Prostate gland (tissue), 2 donors: ENCODE measurements around the gene LRRC8B. TPM values are rescaled to one million over a fixed set of nuclear protein-coding genes. Genes with fewer than 3 reads are reported as not detected.

Experiments
- DNase-seq: peaks from one replicate; pipeline ENCODE4 v3.0.0-alpha.2; 2019; ENCODE audit warnings: low spot score
- H3K27ac ChIP-seq, 2 donors: fragments of 200-600 bp; sonication (generic); 2 replicates each; pipeline ENCODE4 v1.5.1; 2017 to 2019
- H3K27me3 ChIP-seq: fragments of 200-600 bp; sonication (generic); replicated peaks from 2 replicates; pipeline ENCODE4 v1.5.1; 2019; ENCODE audit not compliant: insufficient read depth
- H3K36me3 ChIP-seq, 2 donors: fragments of 200-600 bp; sonication (generic); 1 replicate in 1 of 2; 2 replicates in 1 of 2; pipeline versions ENCODE4 v1.5.1 to v1.8.1; 2017 to 2019
- H3K4me1 ChIP-seq: fragments of 200-600 bp; sonication (generic); replicated peaks from 2 replicates; pipeline ENCODE4 v1.5.1; 2019
- H3K4me3 ChIP-seq, 2 donors: fragments of 200-600 bp; sonication (generic); 2 replicates each; pipeline ENCODE4 v1.5.1; 2017 to 2019
- H3K9me3 ChIP-seq: fragments of 200-600 bp; sonication (generic); 2 replicates; pipeline ENCODE4 v1.5.1; 2017
- CTCF ChIP-seq, 4 experiments: fragments of 200-600 bp in 2 of 4; fragments of 450-650 bp in 2 of 4; sonication (generic) in 2 of 4; IDR thresholded peaks; 1 replicate in 3 of 4; 2 replicates in 1 of 4; pipeline ENCODE4 v1.5.1; 2016 to 2019; ENCODE audit warnings: antibody characterized with exemption in 4 of 4, mild to moderate bottlenecking in 2 of 4, moderate library complexity in 2 of 4
- POLR2A ChIP-seq: fragments of 450-650 bp; IDR thresholded peaks from one replicate; pipeline ENCODE4 v1.6.1; 2016; ENCODE audit warnings: antibody characterized with exemption, mild to moderate bottlenecking
- POLR2AphosphoS5 ChIP-seq: sonication (generic); formaldehyde crosslinking; IDR thresholded peaks from one replicate; pipeline ENCODE4 v1.6.1; 2017; ENCODE audit warnings: antibody characterized with exemption
- WGBS: methylation state at CpG from one replicate; pipeline ENCODE4 v1.1.5; 2018; 5-methylcytosine and 5-hydroxymethylcytosine counted together
- intact Hi-C: fragments of 100-400 bp; cut with DNase I; formaldehyde crosslinking; loops from one replicate; pipeline ENCODE4 v1.14.2; 2022
- total RNA-seq, 2 donors: library from RNA; depleted of rRNA; stranded (reverse); fragments of >200 nt; gene quantifications; one replicate each; pipeline ENCODE4 v1.1.0, GENCODE V29; 2016

LRRC8B gene
- 10 to 100 TPM; 13.9 to 25.6 TPM for total RNA-seq

- H3K27ac ChIP-seq, result peak within 1 kb of the TSS; percentile 88 to 91
- peak; percentile 91 for DNase-seq
- no peaks in the 10 kb centered on the region for H3K36me3 ChIP-seq
- H3K4me3 ChIP-seq, result peak within 1 kb of the TSS; percentile 91 to 93
- no peaks in the 10 kb centered on the region for H3K9me3 ChIP-seq
- 0% methylated on average over 58 of the region's 85 CpGs for WGBS
- no peaks in the 10 kb centered on the region for H3K27me3 ChIP-seq
- peak; percentile 79 for TF ChIP-seq POLR2AphosphoS5
- peak in 2 of 4 experiments; percentile 5 to 23 for TF ChIP-seq CTCF (IDR thresholded peaks at IDR 0.05)
- TF ChIP-seq POLR2A, result peak; percentile 76
- intact Hi-C loops, result no loop called here
- no peaks in the 10 kb centered on the region for H3K4me1 ChIP-seq
Measured at GRCh38 chr1:89524369-89525168, at the start of gene LRRC8B. TSS of gene LRRC8B (plus strand) at chr1:89524829. CDS start at chr1:89582651, 57,822 bp downstream.

DNA sequence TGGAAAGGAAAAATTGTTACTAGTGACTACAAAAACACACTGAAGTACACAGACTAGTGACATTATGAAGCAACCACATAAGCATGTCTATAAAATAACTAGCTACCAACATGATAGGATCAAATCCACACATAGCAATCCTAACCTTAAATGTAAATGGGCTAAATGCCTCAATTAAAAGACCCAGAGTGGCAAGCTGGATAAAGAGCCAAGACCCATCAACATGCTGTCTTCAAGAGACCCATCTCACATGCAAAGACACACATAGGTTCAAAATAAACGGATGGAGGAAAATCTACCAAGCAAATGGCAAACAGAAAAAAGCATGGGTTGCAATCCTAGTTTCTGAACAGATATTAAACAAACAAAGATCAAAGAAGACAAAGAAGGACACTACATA, 49.4 kb upstream of the LRRC8B start:
- Histone ChIP-seq H3K27me3 (no peaks in the 10 kb centered on the region), H3K36me3 (no peaks in the 10 kb centered on the region), H3K4me1 (no peaks in the 10 kb centered on the region), H3K9me3 (no peaks in the 10 kb centered on the region), H3K4me3 (no peak overlapping the region), H3K27ac (no peak overlapping the region)
- 90% methylated on average over 1 of the region's 1 CpG for WGBS
- intact Hi-C loops, result no loop called here
- DNase-seq, result no peak
- TF ChIP-seq CTCF (IDR thresholded peaks at IDR 0.05), result no peak
- no peak for TF ChIP-seq POLR2A
- no peak for TF ChIP-seq POLR2AphosphoS5

- no peaks in the 10 kb centered on the region for H3K36me3 ChIP-seq
- no peak for TF ChIP-seq POLR2A
- intact Hi-C loops, result no loop called here
- no peak overlapping the region for H3K4me3 ChIP-seq
- H3K27me3 ChIP-seq, result no peaks in the 10 kb centered on the region
- no peaks in the 10 kb centered on the region for H3K9me3 ChIP-seq
- WGBS, result 35% methylated on average over 1 of the region's 1 CpG
- H3K4me1 ChIP-seq, result no peaks in the 10 kb centered on the region
- DNase-seq, result no peak
- H3K27ac ChIP-seq, result no peak overlapping the region
Measured at GRCh38 chr1:89476072-89476471, 48.6 kb upstream of the LRRC8B start.

GRCh38 chr1:89483010-89483756, 41.4 kb upstream of the LRRC8B start:
- Histone ChIP-seq H3K4me1 (no peaks in the 10 kb centered on the region), H3K4me3 (no peak overlapping the region), H3K36me3 (no peaks in the 10 kb centered on the region), H3K27ac (no peak overlapping the region), H3K27me3 (no peaks in the 10 kb centered on the region), H3K9me3 (no peaks in the 10 kb centered on the region)
- TF ChIP-seq POLR2AphosphoS5, result no peak
- peak; percentile 40 to 73 (median 70) for TF ChIP-seq CTCF (IDR thresholded peaks at IDR 0.05)
- no peak for TF ChIP-seq POLR2A
- DNase-seq, result peak; percentile 81
- intact Hi-C loops, result loop anchor here (2.0 to 5.0 kb wide), 2 partner anchors 116 to 279 kb away; no protein-coding TSS in a partner anchor
- WGBS, result 17% methylated on average over 3 of the region's 3 CpGs

- 97% methylated on average over 1 of the region's 1 CpG for WGBS
- Histone ChIP-seq H3K36me3 (no peaks in the 10 kb centered on the region), H3K27ac (no peak overlapping the region)
Measured at GRCh38 chr1:89483757-89484077, 40.9 kb upstream of the LRRC8B start.

More at GRCh38 chr1:89483757-89484077, 40.9 kb upstream of the LRRC8B start:
- no peak for TF ChIP-seq CTCF (IDR thresholded peaks at IDR 0.05)
- TF ChIP-seq POLR2AphosphoS5, result no peak
- no peak for TF ChIP-seq POLR2A
- intact Hi-C loops, result loop anchor here (2.0 to 5.0 kb wide), 2 partner anchors 115 to 279 kb away; no protein-coding TSS in a partner anchor
- no peaks in the 10 kb centered on the region for H3K27me3 ChIP-seq
- H3K4me1 ChIP-seq, result no peaks in the 10 kb centered on the region
- DNase-seq, result no peak
- no peaks in the 10 kb centered on the region for H3K9me3 ChIP-seq
- no peak overlapping the region for H3K4me3 ChIP-seq
